ENCODE results near the gene TUFT1.

TUFT1 gene

DNA sequence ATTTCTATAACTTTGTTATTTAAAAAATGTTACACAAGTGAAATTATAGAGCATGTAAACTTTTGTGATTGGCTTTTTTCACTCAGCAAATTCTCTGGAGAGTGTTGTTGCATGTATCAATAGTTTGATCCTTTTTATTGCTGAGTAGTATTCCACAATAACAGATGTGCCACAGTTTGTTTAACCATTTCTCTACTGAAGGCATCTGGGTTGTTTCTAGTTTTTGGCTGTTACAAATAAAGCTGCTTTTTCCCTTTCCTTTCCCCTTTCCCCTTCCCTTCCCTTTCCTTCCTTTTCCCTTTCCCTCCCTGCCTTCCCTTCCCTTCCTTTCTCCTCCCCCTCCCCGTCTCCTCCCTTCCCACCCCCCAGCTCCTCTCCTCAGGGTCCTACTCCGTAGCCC lies 15.9 kb downstream of the TUFT1 start:
- no peaks in the 10 kb centered on the region for H3K27me3 ChIP-seq (ENCODE audit: insufficient read depth, low read length)
- H3K9ac ChIP-seq (ENCODE audit: low read depth, low read length), result no peak overlapping the region
- H3K9me3 ChIP-seq (ENCODE audit: insufficient read depth, low read depth, low read length), result no peaks in the 10 kb centered on the region
- H3K4me3 ChIP-seq (ENCODE audit: low read length), result no peak overlapping the region
- 62% methylated on average over 2 of the region's 2 CpGs for WGBS
- no peaks in the 10 kb centered on the region for H3K36me3 ChIP-seq (ENCODE audit: insufficient read depth, low read length)
- no peak overlapping the region for H3K27ac ChIP-seq (ENCODE audit: low read depth, low read length)
- H3K4me1 ChIP-seq (ENCODE audit: insufficient read depth, low read length), result no peaks in the 10 kb centered on the region

DNA sequence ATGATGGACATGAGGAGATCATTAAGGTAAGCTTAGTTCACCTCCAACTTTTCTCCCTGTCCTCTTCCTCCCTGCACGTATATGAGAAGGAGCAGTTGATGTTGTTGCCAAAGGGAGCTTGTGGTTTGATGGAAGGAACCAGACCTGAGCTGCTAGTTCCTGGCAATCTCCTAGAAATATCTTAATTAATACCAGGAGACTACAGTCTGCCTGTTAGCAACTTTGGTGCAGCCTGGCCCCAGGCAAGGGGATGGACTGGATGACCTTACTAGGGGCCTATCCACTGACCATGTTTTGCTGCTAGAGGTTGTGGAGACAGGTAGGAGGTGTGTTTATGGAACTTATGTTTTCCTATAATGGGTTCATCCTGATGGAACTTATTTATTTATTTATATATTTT lies 22.6 kb downstream of the TUFT1 start:
- H3K36me3 ChIP-seq (ENCODE audit: insufficient read depth, low read length), result peaks cover 30% of the 10 kb centered on the region
- H3K9ac ChIP-seq (ENCODE audit: low read depth, low read length), result no peak overlapping the region
- no peaks in the 10 kb centered on the region for H3K9me3 ChIP-seq (ENCODE audit: insufficient read depth, low read depth, low read length)
- no peaks in the 10 kb centered on the region for H3K27me3 ChIP-seq (ENCODE audit: insufficient read depth, low read length)
- no CpG with 5 or more reads among the region's 1 CpG for WGBS
- H3K27ac ChIP-seq (ENCODE audit: low read depth, low read length), result no peak overlapping the region
- H3K4me3 ChIP-seq (ENCODE audit: low read length), result no peak overlapping the region
- H3K4me1 ChIP-seq (ENCODE audit: insufficient read depth, low read length), result peaks cover 6% of the 10 kb centered on the region; the same call in 1 of the 2 replicates

DNA sequence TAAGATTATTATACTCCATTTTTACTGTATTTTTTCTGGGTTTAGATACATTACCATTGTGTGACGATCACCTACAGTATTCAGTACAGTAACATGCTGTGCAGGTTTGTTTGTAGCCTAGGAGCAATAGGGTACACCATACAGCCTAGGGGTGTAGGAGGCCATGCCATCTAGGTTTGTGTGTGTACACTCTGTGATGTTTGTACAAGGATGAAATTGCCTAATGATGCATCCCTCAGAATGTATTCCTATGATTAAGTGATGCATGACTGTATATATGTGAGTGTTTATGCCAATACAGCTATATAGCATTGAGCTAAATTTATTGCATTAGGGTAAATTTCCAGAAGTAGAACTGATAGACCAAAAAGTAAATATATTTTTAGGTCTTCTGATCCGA lies 23.3 kb downstream of the TUFT1 start:
- Histone ChIP-seq H3K4me3 (ENCODE audit: low read length) (no peak overlapping the region), H3K9ac (ENCODE audit: low read depth, low read length) (no peak overlapping the region), H3K27ac (ENCODE audit: low read depth, low read length) (no peak overlapping the region), H3K4me1 (ENCODE audit: insufficient read depth, low read length) (peaks cover 6% of the 10 kb centered on the region; the same call in 1 of the 2 replicates), H3K9me3 (ENCODE audit: insufficient read depth, low read depth, low read length) (no peaks in the 10 kb centered on the region), H3K27me3 (ENCODE audit: insufficient read depth, low read length) (no peaks in the 10 kb centered on the region), H3K36me3 (ENCODE audit: insufficient read depth, low read length) (peaks cover 36% of the 10 kb centered on the region)
- 50% methylated on average over 1 of the region's 2 CpGs for WGBS

DNA sequence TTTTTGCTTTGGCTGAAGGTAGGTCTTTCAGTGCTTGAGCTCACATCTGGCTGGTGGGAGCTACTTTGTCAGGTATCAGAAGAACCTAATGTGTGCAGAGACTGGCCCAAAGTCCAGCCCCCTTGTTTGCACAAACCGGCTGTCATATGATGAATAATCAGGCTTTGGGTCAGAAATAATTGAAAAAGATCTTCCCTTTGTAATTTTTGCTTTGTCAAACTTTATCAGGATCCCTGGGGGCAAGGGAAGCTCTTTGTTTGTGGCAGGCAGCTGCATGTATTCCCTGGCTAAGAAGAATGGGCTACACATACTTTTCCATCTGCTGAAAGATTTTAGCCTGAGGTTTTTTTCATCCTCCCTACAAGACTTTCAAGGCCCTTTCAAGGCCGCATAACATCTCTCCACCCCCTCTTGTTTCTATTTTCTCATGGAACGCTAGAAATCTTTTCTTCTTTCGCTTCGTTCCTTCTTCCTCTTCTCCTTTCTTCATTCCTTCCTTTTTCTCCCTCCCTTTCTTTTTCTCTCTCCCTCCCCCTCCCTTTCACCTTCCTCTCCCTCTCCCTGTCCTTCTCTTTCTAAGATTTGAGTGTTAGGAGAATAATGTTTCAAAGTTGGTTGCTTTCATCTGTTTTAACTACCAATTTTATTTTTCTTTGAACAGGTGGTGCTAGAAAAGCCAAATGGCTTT lies 25.5 kb downstream of the TUFT1 start:
- peaks cover 53% of the 10 kb centered on the region for H3K36me3 ChIP-seq (ENCODE audit: insufficient read depth, low read length)
- peaks cover 6% of the 10 kb centered on the region; the same call in 1 of the 2 replicates for H3K4me1 ChIP-seq (ENCODE audit: insufficient read depth, low read length)
- WGBS, result 61% methylated on average over 5 of the region's 5 CpGs
- H3K27me3 ChIP-seq (ENCODE audit: insufficient read depth, low read length), result no peaks in the 10 kb centered on the region
- no peak overlapping the region for H3K9ac ChIP-seq (ENCODE audit: low read depth, low read length)
- H3K27ac ChIP-seq (ENCODE audit: low read depth, low read length), result peak overlapping the region; percentile 20; the same call in 1 of the 2 replicates
- H3K9me3 ChIP-seq (ENCODE audit: insufficient read depth, low read depth, low read length), result no peaks in the 10 kb centered on the region
- H3K4me3 ChIP-seq (ENCODE audit: low read length), result no peak overlapping the region

DNA sequence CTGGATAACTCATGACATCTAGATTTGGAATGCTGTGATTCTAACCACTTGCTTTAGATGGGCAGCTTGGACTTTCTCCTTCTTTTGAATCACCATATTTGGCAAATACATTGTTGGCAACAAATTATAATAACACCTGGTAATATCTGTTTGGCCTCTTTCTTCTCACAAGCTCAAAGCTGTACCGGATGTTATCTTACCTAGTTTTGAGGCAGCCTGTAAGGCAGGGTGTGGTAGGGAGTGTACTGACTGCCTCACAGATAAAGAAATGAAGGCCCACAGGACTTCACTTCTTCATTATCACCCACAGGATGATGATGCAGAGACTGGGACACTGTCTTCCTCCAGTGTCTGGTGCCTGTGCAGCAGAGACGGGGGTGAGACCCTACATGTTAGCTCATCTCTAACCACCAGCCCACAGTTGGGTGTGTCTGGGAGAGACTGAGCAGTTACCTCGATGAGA lies 28.5 kb downstream of the TUFT1 start:
- no peak overlapping the region for H3K9ac ChIP-seq (ENCODE audit: low read depth, low read length)
- H3K4me3 ChIP-seq (ENCODE audit: low read length), result no peak overlapping the region
- H3K27me3 ChIP-seq (ENCODE audit: insufficient read depth, low read length), result no peaks in the 10 kb centered on the region
- H3K9me3 ChIP-seq (ENCODE audit: insufficient read depth, low read depth, low read length), result no peaks in the 10 kb centered on the region
- no peak overlapping the region for H3K27ac ChIP-seq (ENCODE audit: low read depth, low read length)
- WGBS, result 90% methylated on average over 3 of the region's 3 CpGs
- peaks cover 6% of the 10 kb centered on the region; the same call in 1 of the 2 replicates for H3K4me1 ChIP-seq (ENCODE audit: insufficient read depth, low read length)
- peaks cover 61% of the 10 kb centered on the region for H3K36me3 ChIP-seq (ENCODE audit: insufficient read depth, low read length)

DNA sequence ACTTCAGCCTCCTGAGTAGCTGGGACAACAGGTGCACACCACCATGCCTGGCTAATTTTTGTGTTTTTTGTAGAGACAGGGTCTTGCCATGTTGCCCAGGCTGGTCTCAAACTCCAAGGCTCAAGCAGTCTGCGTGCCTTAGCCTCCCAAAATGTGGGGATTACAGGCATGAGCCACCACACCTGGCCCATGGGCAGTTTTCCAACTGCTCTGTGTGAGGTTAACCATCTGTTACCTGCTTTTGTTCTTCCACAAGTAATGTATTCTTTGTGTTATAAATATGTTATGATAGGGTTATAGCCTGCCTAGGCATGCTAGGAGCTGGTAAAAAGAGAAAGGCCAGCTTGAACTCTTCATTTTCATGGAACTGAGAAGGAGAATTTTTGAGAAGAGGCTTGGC lies 30.7 kb downstream of the TUFT1 start:
- 93% methylated on average over 1 of the region's 1 CpG for WGBS
- no peak overlapping the region for H3K9ac ChIP-seq (ENCODE audit: low read depth, low read length)
- peaks cover 67% of the 10 kb centered on the region for H3K36me3 ChIP-seq (ENCODE audit: insufficient read depth, low read length)

DNA sequence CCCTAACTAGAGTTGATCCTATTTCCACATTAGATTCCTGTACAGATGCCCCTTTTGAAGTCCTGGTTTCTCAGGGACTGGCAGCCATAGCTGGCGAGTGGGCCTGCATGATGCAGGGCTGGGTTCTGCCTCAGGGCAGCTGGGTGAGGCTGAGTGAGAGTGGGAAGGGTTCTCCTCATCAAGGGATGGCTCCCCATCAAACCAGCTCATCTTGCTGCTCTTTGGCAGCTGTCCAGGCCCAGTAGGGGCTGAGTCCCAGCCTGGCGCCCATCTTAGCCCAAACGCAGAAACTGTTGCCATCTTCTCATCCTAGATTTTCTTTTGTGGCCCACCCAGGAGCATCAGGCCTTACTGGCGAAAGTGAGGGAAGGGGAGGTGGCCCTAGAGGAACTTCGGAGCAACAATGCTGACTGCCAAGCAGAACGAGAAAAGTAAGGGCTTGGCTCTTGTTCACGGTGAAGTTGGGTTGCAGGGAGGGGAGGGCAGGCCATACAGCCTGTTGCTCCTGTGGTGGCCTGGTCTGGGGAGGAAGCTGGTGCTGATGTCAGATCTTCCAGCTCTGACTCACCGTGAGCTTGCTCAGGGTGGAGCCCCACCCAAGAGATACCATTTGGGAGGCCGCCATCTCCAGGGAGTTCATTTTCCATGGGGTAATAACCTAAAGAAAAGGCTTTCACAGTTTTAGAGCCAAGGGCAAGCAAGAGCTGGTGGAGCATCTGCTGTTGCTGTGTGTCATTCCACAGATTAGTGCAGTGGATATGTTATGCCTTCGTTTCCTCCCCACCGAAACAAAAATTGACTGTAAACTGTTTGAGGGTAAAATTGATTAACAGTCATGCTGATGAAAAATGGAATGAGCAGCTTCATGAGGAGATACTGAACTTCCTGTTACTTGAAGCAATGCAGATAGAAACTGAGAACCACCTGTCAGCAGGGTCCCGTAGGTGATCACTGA lies 34.7 kb downstream of the TUFT1 start:
- Histone ChIP-seq H3K27ac (ENCODE audit: low read depth, low read length) (no peak overlapping the region), H3K27me3 (ENCODE audit: insufficient read depth, low read length) (no peaks in the 10 kb centered on the region), H3K4me1 (ENCODE audit: insufficient read depth, low read length) (no peaks in the 10 kb centered on the region; the same call in 1 of the 2 replicates), H3K36me3 (ENCODE audit: insufficient read depth, low read length) (peaks cover 52% of the 10 kb centered on the region), H3K4me3 (ENCODE audit: low read length) (no peak overlapping the region), H3K9me3 (ENCODE audit: insufficient read depth, low read depth, low read length) (no peaks in the 10 kb centered on the region), H3K9ac (ENCODE audit: low read depth, low read length) (no peak overlapping the region)
- 94% methylated on average over 12 of the region's 12 CpGs for WGBS

More for the DNA sequence above, 30.7 kb downstream of the TUFT1 start:
- no peak overlapping the region for H3K27ac ChIP-seq (ENCODE audit: low read depth, low read length)
- no peaks in the 10 kb centered on the region for H3K4me1 ChIP-seq (ENCODE audit: insufficient read depth, low read length)
- no peaks in the 10 kb centered on the region for H3K9me3 ChIP-seq (ENCODE audit: insufficient read depth, low read depth, low read length)
- H3K27me3 ChIP-seq (ENCODE audit: insufficient read depth, low read length), result no peaks in the 10 kb centered on the region
- H3K4me3 ChIP-seq (ENCODE audit: low read length), result no peak overlapping the region

DNA sequence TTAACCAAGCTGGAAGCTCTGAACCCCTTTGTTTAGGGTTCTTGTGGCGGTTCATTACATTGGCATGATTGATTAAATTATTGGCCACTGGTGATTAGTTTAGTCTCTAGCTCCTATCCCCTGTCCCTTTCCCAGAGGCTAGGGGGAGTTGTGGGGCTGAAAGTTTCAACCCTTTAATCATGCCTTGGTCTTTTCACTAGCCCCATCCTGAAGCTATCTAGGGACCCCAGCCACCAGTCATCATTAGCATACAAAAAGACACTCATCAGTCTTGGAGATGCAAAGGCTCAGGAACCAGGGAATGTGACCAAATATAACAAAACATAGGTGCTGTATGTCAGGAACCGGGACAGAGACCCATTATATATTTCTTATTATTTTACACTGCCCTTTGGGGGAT lies 37.1 kb downstream of the TUFT1 start:
- Histone ChIP-seq H3K9me3 (ENCODE audit: insufficient read depth, low read depth, low read length) (no peaks in the 10 kb centered on the region), H3K9ac (ENCODE audit: low read depth, low read length) (no peak overlapping the region), H3K27me3 (ENCODE audit: insufficient read depth, low read length) (no peaks in the 10 kb centered on the region), H3K4me1 (ENCODE audit: insufficient read depth, low read length) (no peaks in the 10 kb centered on the region; the same call in 1 of the 2 replicates), H3K36me3 (ENCODE audit: insufficient read depth, low read length) (peaks cover 57% of the 10 kb centered on the region), H3K4me3 (ENCODE audit: low read length) (no peak overlapping the region), H3K27ac (ENCODE audit: low read depth, low read length) (no peak overlapping the region)
- WGBS, result 69% methylated on average over 2 of the region's 2 CpGs

DNA sequence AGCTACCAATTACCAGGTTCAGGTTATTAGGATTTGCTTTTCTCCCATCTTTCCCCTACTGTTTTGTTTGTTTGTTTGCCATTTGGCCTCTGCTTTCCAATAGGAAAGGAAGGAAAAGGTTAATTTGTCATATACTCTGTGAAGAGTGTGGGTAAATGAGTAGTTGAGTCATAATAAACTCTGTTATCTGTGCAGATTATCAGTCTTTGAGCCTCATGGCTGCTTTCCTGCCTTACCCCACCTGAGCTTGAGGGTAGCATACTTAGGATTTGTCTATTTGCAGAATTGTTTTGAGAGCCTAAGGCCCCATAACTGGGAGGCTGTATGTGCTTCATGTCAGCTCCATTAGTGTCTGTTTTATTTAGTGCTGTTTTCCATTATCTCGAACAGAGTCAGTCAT lies 38.8 kb downstream of the TUFT1 start:
- Histone ChIP-seq H3K9me3 (ENCODE audit: insufficient read depth, low read depth, low read length) (no peaks in the 10 kb centered on the region), H3K4me1 (ENCODE audit: insufficient read depth, low read length) (no peaks in the 10 kb centered on the region; the same call in 1 of the 2 replicates), H3K4me3 (ENCODE audit: low read length) (no peak overlapping the region), H3K27me3 (ENCODE audit: insufficient read depth, low read length) (no peaks in the 10 kb centered on the region), H3K9ac (ENCODE audit: low read depth, low read length) (no peak overlapping the region), H3K27ac (ENCODE audit: low read depth, low read length) (no peak overlapping the region), H3K36me3 (ENCODE audit: insufficient read depth, low read length) (peaks cover 59% of the 10 kb centered on the region)
- WGBS, result no CpG with 5 or more reads among the region's 1 CpG

DNA sequence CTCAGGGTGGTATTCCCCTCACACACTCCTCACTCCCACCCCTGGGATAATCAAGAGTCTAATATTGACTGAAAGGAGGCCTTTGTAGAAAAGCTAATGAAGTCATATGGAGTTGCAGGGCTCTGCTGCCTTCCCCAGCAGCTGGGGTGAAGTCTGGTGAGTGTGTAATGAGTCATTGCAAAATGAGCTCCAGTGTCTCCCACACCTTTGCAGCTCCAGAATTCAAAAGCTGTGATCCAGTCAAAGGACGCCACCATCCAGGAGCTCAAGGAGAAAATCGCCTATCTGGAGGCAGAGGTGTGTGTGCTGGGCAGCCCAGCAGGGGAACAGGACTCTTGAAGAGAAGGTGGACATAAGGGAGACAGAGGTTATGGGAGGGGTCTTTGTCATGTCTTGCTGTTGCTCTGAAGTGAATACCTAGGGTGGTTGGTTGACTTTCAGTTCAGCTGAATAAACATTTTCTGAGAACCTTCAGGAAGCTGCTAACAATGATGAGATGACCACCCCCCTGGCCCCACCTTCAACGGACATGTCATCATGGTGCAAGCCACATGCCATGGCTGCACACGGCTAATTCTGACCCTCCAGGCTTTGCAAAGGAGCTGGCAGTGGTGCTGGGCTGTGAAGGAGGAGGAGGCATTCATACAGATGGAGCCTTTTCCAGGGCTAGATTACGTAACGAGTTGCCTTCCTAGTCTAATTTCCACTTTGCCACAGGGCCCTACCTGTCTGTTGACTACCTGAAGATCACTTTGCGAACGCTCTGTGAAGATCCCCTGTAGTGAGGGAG lies 39.5 kb downstream of the TUFT1 start:
- 87% methylated on average over 8 of the region's 8 CpGs for WGBS
- Histone ChIP-seq H3K9me3 (ENCODE audit: insufficient read depth, low read depth, low read length) (no peaks in the 10 kb centered on the region), H3K27ac (ENCODE audit: low read depth, low read length) (no peak overlapping the region), H3K36me3 (ENCODE audit: insufficient read depth, low read length) (peaks cover 53% of the 10 kb centered on the region), H3K4me3 (ENCODE audit: low read length) (no peak overlapping the region), H3K27me3 (ENCODE audit: insufficient read depth, low read length) (no peaks in the 10 kb centered on the region), H3K9ac (ENCODE audit: low read depth, low read length) (no peak overlapping the region), H3K4me1 (ENCODE audit: insufficient read depth, low read length) (no peaks in the 10 kb centered on the region; the same call in 1 of the 2 replicates)

All from HUES64 (cell line).